GM18526 (cell line): Measurements from ENCODE around the gene SNRNP70.
A peak's percentile ranks its signal among the peaks of the same experiment; 100 is the strongest.

Source experiments
- POLR2A ChIP-seq: IDR thresholded peaks from 3 replicates; pipeline ENCODE4 v1.6.1; 2011; ENCODE audit not compliant: insufficient read length; ENCODE audit errors: extremely low read depth

Gene SNRNP70

DNA sequence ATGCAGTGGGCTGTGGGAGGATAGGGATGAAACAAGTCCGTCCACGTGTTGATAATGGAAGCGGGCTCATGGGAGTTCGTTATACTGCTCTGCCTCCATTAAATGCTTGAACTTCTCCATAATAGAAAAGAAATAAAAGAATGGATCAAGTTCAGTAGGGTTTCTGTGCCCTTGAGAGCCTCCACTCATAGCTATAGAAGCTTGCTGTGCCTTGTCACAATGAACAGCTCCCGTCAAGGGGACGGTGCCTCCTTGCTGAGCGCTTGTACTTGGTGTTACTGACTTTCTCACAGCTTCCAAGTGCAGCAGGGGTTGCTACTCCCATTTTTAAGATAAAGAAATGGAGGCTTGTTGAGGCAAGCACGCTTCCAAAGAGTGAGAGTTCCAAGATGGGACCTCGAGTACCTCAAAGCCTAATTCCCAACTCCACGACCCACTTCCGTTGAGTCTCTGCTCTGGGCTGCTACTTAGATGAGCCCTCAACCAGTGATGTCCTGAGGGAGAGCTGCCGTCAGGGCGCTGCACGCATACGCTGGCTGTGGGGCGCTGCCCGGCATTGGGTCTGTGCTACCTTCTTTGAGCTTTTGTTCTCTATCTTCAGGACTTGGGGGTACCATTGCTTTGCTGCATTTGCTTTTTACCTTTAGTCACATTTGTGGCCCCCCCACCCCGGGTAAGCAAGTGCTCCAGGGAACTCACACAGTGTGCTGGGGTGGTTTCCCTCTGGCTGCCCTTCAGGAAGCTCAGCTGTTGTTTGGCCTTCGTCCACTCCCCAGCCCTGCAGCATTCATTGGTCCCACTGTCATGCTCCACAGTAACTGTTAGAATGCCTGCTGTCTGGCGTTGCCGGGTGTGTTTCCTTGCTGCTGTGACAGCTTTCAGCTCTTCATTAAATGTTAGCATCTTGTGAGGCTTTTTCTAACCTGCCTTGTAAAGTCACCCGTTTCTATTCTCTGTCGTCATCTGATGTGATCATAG lies 9.5 kb downstream of the SNRNP70 start:
- TF ChIP-seq POLR2A, result no peak

DNA sequence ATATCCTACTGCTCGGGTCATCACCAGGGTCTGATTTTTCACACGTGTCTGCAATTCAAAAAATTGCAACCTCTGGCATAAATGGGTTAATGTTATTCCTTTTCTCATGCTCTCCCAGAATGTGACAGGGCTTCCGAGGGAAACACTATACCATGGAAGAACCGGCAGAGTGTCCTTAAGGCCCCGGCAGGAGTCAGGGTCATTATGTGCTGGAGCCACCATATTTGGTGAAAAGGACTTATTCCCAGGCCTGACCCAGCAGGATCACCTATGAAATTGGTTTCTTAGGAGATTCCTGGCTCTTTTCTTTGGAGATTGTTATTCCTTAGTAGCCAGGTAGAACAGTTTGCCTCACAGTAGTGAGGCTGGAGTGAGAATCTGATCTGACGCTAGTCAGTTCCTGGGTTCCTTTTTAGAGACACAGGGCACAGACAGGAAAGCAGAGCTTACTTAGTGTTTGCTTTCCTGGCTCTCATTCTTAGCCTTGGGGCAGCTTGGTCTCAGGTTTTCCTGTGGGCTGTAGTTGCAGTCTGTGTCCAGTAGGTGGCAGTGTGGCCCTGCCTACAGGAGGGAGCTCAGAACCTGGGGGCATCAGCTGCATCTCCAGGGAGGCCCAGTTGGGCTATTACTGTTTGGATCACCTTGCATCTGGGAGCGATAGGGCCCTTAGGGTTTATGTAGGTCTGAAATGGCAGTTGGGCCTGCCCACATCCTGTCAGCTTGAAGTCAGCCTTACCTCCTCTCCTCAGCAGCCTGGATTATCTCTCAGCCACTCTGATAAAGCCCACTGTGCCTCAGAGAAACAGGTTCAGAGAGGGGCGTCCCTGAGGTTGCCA lies 12.4 kb downstream of the SNRNP70 start:
- TF ChIP-seq POLR2A, result no peak

DNA sequence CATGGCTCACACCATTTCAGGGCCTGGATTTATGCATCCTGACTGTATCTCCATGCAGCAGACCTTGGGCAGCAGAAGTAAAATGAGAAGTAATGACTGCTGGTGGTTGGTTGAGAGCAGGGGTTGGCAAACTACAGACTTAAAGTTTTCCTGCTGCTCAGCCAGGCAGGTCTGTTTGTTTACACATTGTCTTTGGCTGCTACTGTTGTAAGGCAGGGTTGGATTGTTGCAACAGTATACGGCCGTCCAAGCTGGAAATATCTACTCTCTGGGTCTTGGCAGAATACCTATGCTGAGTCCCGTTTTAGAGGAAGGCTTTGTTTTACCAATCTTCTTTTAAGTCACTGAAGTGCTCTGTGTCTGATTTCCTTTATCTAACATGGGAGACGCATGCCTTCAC lies 13.5 kb downstream of the SNRNP70 start:
- no peak for TF ChIP-seq POLR2A

DNA sequence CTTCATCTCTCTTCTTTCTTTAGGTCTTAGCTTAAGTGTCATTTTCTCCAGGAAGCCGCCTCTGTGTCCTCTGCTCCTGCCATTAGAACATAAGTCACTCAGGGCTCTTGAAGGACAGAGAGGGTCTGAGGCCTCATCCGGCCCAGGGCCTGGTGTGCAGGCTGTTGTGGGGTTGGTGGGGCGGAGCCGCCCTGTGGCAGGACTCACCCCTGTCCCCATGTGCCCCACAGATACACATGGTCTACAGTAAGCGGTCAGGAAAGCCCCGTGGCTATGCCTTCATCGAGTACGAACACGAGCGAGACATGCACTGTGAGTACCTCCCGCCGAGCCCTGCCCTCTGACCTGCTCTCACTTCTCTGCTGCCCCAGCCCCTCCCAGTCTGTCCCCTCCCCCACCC lies 15.9 kb downstream of the SNRNP70 start:
- TF ChIP-seq POLR2A, result no peak

DNA sequence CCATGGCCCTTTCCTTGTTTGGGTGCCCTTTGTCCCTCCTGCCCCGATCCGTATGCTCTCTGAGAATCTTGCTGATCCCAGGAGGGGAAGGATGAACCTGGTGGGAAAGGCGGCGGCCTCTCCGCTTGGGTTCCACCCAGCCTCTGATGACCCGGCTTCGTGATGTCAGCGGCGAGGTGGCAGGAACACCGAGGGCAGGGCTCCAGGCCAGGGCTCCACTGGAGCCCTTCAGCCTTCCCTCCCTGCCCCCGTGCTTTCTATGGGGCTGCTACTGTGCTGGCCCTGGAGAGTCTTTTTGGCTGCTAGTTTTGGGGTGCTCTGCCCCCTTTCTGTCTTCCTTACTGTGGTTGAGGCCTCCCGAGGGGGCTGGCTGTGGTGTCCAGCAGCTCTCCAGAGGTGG lies 17.1 kb downstream of the SNRNP70 start:
- TF ChIP-seq POLR2A, result no peak

DNA sequence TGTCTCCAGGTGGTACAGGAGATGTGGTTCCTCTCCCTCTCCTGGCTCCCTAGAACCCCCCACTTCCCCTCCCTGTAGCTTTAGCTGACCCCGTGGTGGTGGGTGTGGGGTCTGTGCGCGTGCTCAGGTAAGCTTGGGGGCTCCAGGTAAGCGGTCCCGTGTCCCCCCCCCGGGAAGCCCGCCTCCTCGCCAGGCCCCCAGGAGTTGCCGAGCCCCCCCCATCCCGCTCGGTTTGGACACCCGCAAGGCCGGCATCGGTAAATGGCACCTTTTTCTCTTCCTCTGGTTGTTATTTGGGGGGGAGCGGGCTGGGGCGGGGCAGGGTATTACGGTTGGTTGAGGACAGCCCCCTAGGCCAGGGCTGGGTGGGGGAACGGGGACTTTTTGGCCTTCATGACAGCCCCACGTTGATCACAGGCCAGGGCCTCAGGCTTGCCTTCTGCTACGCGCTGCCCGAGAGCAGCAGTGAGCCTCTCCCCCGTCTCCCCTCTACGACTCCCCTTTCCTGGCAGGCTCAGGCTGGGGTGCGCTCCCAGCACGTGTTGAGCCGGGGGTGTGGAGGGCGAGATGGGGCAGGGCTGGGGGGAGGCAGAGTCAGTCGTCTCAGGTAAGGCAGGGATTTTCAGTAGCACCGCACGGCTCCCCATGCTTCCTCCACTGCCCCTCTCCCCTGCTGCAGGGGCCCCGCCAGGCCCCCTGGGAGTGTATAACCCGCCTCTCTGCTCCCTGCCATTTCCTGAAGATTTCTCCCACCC lies 18.3 kb downstream of the SNRNP70 start:
- no peak for TF ChIP-seq POLR2A

DNA sequence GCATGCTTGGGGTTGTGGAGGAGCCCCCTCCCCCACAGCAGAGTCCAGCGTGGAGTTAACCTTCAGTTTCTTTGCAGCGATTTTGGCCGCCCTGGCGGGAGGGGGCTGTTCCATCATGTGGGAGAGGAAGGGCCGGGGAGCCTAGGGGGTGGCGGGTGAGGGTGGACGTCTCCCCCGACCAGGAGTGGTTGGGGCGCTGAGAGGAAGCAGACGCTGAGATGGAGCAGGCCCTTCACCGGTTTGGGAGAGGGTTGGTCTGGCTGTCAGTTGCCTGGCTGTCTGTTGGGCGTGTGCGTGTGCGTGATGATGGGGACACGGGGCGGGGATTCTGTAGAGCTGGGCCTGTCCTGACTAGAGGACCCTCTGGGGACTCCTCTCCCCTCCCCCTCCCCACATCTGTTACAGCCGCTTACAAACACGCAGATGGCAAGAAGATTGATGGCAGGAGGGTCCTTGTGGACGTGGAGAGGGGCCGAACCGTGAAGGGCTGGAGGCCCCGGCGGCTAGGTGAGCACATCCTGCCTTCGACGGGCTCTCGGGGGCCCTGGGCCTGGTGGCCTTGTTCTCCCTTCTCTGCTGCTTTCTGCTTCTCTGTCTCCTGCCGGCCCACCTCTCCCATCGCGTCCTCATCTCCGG lies 19.1 kb downstream of the SNRNP70 start:
- TF ChIP-seq POLR2A, result no peak

DNA sequence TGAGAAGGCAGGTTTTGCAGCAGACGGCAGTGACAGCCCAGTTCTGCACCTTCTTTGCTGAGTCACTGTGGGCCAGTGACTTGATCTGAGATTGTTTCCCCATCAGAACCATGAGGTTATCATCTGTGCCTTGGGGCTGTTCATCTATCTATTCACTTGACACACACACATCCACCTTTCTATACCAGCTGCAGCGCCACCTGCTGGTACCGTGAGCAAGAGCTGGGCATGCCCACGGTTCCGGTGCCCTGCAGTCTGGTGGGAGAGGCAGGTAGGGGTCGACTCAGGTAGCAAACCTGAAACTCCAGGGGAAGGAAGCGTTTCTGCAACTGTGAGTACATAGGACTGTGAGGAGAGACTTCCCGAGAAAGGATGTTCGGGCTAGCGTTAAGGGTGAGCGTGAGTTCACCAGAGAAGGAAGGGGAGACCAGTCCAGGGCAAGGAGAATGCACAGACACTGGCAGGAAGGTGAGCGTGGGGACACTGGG lies 21.4 kb downstream of the SNRNP70 start:
- no peak for TF ChIP-seq POLR2A

DNA sequence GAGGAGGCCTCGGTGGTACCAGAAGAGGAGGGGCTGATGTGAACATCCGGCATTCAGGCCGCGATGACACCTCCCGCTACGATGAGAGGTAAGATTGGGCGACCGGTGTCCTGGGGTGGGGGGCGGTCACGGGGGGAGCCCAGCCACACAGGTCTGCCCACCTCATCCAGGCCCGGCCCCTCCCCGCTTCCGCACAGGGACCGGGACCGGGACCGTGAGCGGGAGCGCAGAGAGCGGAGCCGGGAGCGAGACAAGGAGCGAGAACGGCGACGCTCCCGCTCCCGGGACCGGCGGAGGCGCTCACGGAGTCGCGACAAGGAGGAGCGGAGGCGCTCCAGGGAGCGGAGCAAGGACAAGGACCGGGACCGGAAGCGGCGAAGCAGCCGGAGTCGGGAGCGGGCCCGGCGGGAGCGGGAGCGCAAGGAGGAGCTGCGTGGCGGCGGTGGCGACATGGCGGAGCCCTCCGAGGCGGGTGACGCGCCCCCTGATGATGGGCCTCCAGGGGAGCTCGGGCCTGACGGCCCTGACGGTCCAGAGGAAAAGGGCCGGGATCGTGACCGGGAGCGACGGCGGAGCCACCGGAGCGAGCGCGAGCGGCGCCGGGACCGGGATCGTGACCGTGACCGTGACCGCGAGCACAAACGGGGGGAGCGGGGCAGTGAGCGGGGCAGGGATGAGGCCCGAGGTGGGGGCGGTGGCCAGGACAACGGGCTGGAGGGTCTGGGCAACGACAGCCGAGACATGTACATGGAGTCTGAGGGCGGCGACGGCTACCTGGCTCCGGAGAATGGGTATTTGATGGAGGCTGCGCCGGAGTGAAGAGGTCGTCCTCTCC lies 22.6 kb downstream of the SNRNP70 start:
- TF ChIP-seq POLR2A, result no peak

DNA sequence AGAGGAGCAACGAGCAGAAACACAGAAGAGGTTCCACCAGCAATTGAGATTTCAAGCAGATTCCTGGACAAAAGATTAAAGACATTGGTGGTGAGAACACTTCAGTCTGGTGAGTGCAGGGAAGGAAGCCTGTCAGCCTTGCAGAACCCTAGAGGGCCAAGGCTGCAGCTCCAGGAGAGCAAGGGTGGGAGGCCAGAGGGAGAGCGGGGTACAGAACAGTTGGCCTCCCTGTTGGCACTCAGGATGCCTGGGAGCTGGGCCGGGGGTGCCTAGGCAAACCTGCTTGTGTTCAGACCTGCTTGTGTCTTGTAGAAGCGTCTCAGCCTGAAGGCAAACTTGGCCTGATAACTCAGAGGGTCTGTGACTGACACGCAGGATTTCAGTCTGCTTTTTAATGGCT lies 23.8 kb downstream of the SNRNP70 start:
- peak; percentile 17 for TF ChIP-seq POLR2A

DNA sequence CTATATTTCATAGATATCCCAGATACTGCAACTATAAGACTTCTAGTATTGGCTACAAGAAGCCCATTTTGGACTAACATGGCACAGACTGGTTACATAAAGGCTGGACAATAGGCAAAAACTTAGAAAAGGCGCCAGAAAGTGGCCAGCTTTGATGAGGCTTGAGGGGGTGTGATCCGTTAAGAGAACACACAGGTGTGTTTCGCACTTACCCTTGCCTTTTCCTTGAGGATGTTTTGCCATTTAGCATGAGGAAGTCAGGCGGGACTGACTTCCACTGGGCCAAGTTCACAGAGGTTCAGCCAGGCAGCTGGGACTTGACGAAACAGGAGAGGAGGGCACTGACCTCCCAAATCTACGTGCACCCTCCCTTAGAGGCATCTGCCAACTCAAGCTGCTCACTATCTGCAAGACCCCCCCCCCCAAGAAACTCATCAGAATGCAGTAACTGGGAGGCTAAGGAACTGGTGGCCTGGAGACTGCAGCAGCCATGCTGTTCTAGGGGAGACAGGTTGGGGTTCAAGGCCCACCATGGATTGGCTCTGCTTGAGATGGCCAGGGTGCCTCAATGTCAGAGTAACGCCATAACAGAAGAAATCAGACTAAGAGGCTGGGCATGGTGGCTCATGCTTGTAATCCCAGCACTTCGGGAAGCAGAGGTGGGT lies 24.4 kb downstream of the SNRNP70 start:
- no peak for TF ChIP-seq POLR2A

DNA sequence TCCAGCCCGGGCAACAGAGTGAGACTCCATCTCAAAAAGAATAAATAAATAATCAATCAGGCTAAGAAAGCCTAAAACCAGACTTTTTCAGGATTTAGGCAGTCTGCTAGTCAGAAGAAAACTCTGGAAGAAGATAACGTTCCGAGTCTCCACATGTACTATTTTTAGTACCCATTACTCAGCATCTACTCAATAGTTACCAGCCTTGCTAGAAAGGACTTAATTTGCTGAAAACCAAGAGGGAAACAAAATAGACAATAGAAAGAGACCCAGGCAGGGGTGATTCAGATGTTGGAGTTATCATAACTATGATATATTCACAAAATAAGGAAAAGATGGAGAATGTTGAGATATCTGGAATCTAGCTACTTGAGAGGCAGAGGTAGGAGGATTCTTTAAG lies 25.3 kb downstream of the SNRNP70 start:
- TF ChIP-seq POLR2A, result no peak

DNA sequence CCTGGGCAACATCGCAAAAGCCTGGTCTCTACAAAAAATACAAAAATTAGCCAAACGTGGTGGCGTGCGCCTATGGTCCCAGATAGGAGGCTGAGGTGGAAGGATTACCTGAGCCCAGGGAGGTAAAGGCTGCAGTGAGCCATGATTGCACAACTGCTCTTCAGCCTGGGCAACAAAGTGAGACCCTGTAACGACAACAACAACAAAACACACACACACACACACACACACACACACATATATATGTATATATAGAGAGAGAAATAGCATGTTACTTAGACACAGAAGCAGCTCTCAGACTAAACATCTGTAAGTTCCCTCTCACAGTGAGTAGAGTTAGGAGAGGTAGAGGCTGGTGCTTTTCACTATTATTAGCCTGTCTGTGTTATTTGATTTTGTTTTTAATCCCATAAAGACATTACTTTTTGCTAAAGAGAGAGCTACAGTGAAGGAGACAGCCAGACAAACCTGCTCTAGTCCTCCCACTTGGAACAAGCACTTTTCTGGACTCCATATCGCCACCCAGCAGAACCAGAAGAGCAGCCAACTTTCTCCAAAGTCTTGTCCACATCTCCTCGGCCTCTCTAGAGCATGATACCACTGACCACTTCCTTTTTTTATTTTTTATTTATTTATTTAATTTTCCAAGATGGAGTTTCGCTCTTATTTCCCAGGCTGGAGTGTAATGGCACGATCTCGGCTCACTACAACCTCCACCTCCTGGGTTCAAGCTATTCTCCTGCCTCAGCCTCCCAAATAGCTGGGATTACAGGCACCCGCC lies 26.2 kb downstream of the SNRNP70 start:
- no peak for TF ChIP-seq POLR2A
